Fibroblast of the aortic adventitia (primary cell): ENCODE measurements around the gene SCIMP. TPM values are rescaled to one million over a fixed set of nuclear protein-coding genes. Genes with fewer than 3 reads are reported as not detected.
"Not testable (repeated sequence)": the region's sequence is repeated elsewhere in the genome, so short reads cannot be mapped to it uniquely, and the experiment has no call there.

Source experiments
- DNase-seq: peaks from one replicate; pipeline ENCODE4 v3.0.0-alpha.2; 2010; ENCODE audit warnings: low read depth
- H3K4me3 ChIP-seq: 2 replicates; pipeline ENCODE4 v1.5.1; 2011; ENCODE audit warnings: low read depth, mild to moderate bottlenecking, control low read depth, low read length, moderate library complexity
- CTCF ChIP-seq: IDR thresholded peaks from 2 replicates; pipeline ENCODE4 v1.5.1; 2011; ENCODE audit warnings: mild to moderate bottlenecking, low read length, control low read depth, inconsistent platforms; ENCODE audit not compliant: insufficient read depth
- total RNA-seq: library from RNA; depleted of rRNA; stranded (reverse); fragments of >200 nt; gene quantifications from 2 replicates; pipeline ENCODE4 v1.2.3, GENCODE V29; 2012; ENCODE audit warnings: low replicate concordance

Gene SCIMP
- total RNA-seq, 1 donor = not detected

- no peak for TF ChIP-seq CTCF
- no peak for DNase-seq
- H3K4me3 ChIP-seq = no peak overlapping the region
Observed at GRCh38 chr17:5164436-5164835, 70.2 kb downstream of the SCIMP start.

GRCh38 chr17:5161793-5162192, 72.9 kb downstream of the SCIMP start:
- not testable (repeated sequence) for H3K4me3 ChIP-seq, DNase-seq

GRCh38 chr17:5160702-5161101, 74.0 kb downstream of the SCIMP start:
- not testable (repeated sequence) for DNase-seq, H3K4me3 ChIP-seq

Other genes starting within 250 kb of the SCIMP start
- gene CAMTA2, start 247.2 kb downstream of the SCIMP start, total RNA-seq = 12.1 and 21.1 TPM in 2 replicates
- 0.36 TPM in 1 of 2 replicates, not detected in the other for gene INCA1, start 237.3 kb downstream of the SCIMP start, total RNA-seq
- 59.5 and 142 TPM in 2 replicates for gene KIF1C, start 236.9 kb downstream of the SCIMP start, total RNA-seq
- 0.09 and 0.25 TPM in 2 replicates for gene SLC52A1, start 199.4 kb downstream of the SCIMP start, total RNA-seq
- gene ZFP3, start 156.4 kb downstream of the SCIMP start, total RNA-seq = 0.74 and 1.4 TPM in 2 replicates
- gene ZNF232, start 123.0 kb downstream of the SCIMP start, total RNA-seq = 4.5 and 6.4 TPM in 2 replicates
- not detected in 2 replicates for gene USP6, start 118.8 kb downstream of the SCIMP start, total RNA-seq
- 4.7 and 7.6 TPM in 2 replicates for gene ZNF594, start 43.0 kb downstream of the SCIMP start, total RNA-seq
- 43.5 and 81.4 TPM in 2 replicates for gene RABEP1, start 47.4 kb upstream of the SCIMP start, total RNA-seq
- 27.0 and 106 TPM in 2 replicates for gene NUP88, start 184.8 kb upstream of the SCIMP start, total RNA-seq
- gene RPAIN, start 185.3 kb upstream of the SCIMP start, total RNA-seq = 31.2 and 41.9 TPM in 2 replicates
- gene C1QBP, start 204.3 kb upstream of the SCIMP start, total RNA-seq = 189 and 204 TPM in 2 replicates
- gene DHX33, start 234.1 kb upstream of the SCIMP start, total RNA-seq = 6.5 and 11.7 TPM in 2 replicates